CD14-positive monocyte (primary cell): ENCODE results near the gene NOX3. TPM values are rescaled to one million over a fixed set of nuclear protein-coding genes. Genes with fewer than 3 reads are reported as not detected.
A peak's percentile ranks its signal among the peaks of the same experiment; 100 is the strongest.

Source experiments
- DNase-seq, 3 donors: peaks; one replicate each; pipeline ENCODE4 v3.0.0-alpha.2; 2011 to 2022
- H2AFZ ChIP-seq: 2 replicates; pipeline ENCODE4 v1.6.0; 2012; ENCODE audit warnings: mild to moderate bottlenecking, low read depth, low read length, inconsistent platforms; ENCODE audit not compliant: insufficient read depth, poor library complexity, severe bottlenecking
- H3K27ac ChIP-seq, 2 donors: 1 replicate in 1 of 2; 2 replicates in 1 of 2; pipeline ENCODE4 v1.5.1; 2012 to 2013; ENCODE audit warnings: low read length in 2 of 2, control low read depth in 1 of 2, inconsistent platforms in 1 of 2, low read depth in 1 of 2, mild to moderate bottlenecking in 1 of 2
- H3K27me3 ChIP-seq, 2 donors: one replicate each; pipeline versions ENCODE4 v1.6.0 to v1.6.1; 2011 to 2013; ENCODE audit warnings: low read length in 2 of 2; ENCODE audit not compliant: control insufficient read depth in 2 of 2, insufficient read depth in 2 of 2
- H3K36me3 ChIP-seq, 2 donors: replicated peaks in 1 of 2; 1 replicate in 1 of 2; 2 replicates in 1 of 2; pipeline versions ENCODE4 v1.5.1 to v1.6.1; 2012 to 2013; ENCODE audit warnings: low read length in 2 of 2, control low read depth in 1 of 2, inconsistent platforms in 1 of 2, mild to moderate bottlenecking in 1 of 2; ENCODE audit not compliant: insufficient read depth in 2 of 2, control insufficient read depth in 1 of 2
- H3K4me1 ChIP-seq, 2 donors: 1 replicate in 1 of 2; 2 replicates in 1 of 2; pipeline versions ENCODE4 v1.5.1 to v1.6.1; 2012 to 2013; ENCODE audit warnings: low read length in 2 of 2, control low read depth in 1 of 2, inconsistent platforms in 1 of 2, mild to moderate bottlenecking in 1 of 2, moderate library complexity in 1 of 2; ENCODE audit not compliant: insufficient read depth in 2 of 2, control insufficient read depth in 1 of 2
- H3K4me2 ChIP-seq: replicated peaks from 2 replicates; pipeline ENCODE3; 2012; ENCODE audit warnings: low read length, moderate library complexity, mild to moderate bottlenecking; ENCODE audit not compliant: poor library complexity, severe bottlenecking; ENCODE audit errors: extremely low read depth
- H3K4me3 ChIP-seq, 3 experiments: fragments of 200-600 bp in 1 of 3; sonication (generic) in 1 of 3; replicated peaks in 1 of 3; 1 replicate in 2 of 3; 2 replicates in 1 of 3; pipeline ENCODE4 v1.5.1; 2011 to 2013; ENCODE audit warnings: low read length in 3 of 3, mild to moderate bottlenecking in 3 of 3, control low read depth in 2 of 3, low read depth in 2 of 3, inconsistent platforms in 1 of 3, moderate library complexity in 1 of 3
- H3K79me2 ChIP-seq: 2 replicates; pipeline ENCODE4 v1.6.0; 2012; ENCODE audit warnings: mild to moderate bottlenecking, control low read depth, inconsistent platforms, low read length, moderate library complexity; ENCODE audit not compliant: insufficient read depth
- H3K9ac ChIP-seq: 2 replicates; pipeline ENCODE4 v1.6.0; 2017; ENCODE audit warnings: low read length, mild to moderate bottlenecking; ENCODE audit not compliant: insufficient read depth, poor library complexity, severe bottlenecking
- H3K9me3 ChIP-seq, 2 donors: replicated peaks in 1 of 2; 1 replicate in 1 of 2; 2 replicates in 1 of 2; pipeline versions ENCODE4 v1.5.1 to v1.6.1; 2012 to 2013; ENCODE audit warnings: low read length in 2 of 2, control low read depth in 1 of 2; ENCODE audit not compliant: control insufficient read depth in 1 of 2, insufficient read depth in 1 of 2
- H4K20me1 ChIP-seq: 2 replicates; pipeline ENCODE4 v1.6.0; 2012; ENCODE audit warnings: mild to moderate bottlenecking, low read length, control low read depth, moderate library complexity; ENCODE audit not compliant: insufficient read depth
- H3K27ac Mint-ChIP-seq, 7 donors: one replicate each; pipeline ENCODE4 v1.8.0; 2020; ENCODE audit warnings: mild to moderate bottlenecking in 7 of 7, mixed read lengths in 7 of 7, moderate library complexity in 6 of 7, inconsistent platforms in 2 of 7
- H3K27me3 Mint-ChIP-seq, 3 donors: one replicate each; pipeline ENCODE4 v1.8.0; 2021 to 2022; ENCODE audit warnings: low read depth in 3 of 3, mild to moderate bottlenecking in 3 of 3, mixed read lengths in 3 of 3, moderate library complexity in 3 of 3, inconsistent platforms in 1 of 3
- H3K36me3 Mint-ChIP-seq, 2 donors: one replicate each; pipeline ENCODE4 v1.8.0; 2020; ENCODE audit warnings: mixed read lengths in 2 of 2, inconsistent platforms in 1 of 2, mild to moderate bottlenecking in 1 of 2
- H3K4me1 Mint-ChIP-seq: one replicate; pipeline ENCODE4 v1.8.0; 2020; ENCODE audit warnings: mild to moderate bottlenecking, mixed read lengths
- H3K4me3 Mint-ChIP-seq, 2 donors: one replicate each; pipeline ENCODE4 v1.8.0; 2020; ENCODE audit warnings: mild to moderate bottlenecking in 2 of 2, mixed read lengths in 2 of 2, moderate library complexity in 1 of 2
- H3K9me3 Mint-ChIP-seq, 7 donors: one replicate each; pipeline ENCODE4 v1.8.0; 2020 to 2022; ENCODE audit warnings: mixed read lengths in 7 of 7, mild to moderate bottlenecking in 6 of 7, moderate library complexity in 6 of 7, inconsistent platforms in 2 of 7
- WGBS: methylation state at CpG from one replicate; pipeline ENCODE4 v1.1.5; 2013; ENCODE audit warnings: missing lambda C conversion rate; ENCODE audit not compliant: insufficient coverage; 5-methylcytosine and 5-hydroxymethylcytosine counted together
- intact Hi-C, 2 donors: fragments of 100-400 bp; cut with micrococcal nuclease; formaldehyde crosslinking; loops; one replicate each; pipeline versions ENCODE4 v1.15.0 to v1.15.1; 2023
- polyA plus RNA-seq, 3 donors: library from polyadenylated mRNA; depleted of rRNA in 1 of 3; unstranded in 2 of 3; stranded (reverse) in 1 of 3; fragments of 300-500 nt in 2 of 3; fragments of >200 nt in 1 of 3; fragmentation: Illumina TruSeq in 2 of 3; gene quantifications; 1 replicate in 2 of 3; 2 replicates in 1 of 3; pipeline ENCODE4 v1.2.3, GENCODE V29; 2012 to 2021
- TF ChIP-seq, protein P1 (sequence below): fragments of 200-600 bp; IDR thresholded peaks from one replicate; pipeline ENCODE4 v1.8.0; 2022; ENCODE audit warnings: antibody characterized with exemption, mild to moderate bottlenecking

NOX3 gene
- polyA plus RNA-seq, 3 donors = not detected

DNA sequence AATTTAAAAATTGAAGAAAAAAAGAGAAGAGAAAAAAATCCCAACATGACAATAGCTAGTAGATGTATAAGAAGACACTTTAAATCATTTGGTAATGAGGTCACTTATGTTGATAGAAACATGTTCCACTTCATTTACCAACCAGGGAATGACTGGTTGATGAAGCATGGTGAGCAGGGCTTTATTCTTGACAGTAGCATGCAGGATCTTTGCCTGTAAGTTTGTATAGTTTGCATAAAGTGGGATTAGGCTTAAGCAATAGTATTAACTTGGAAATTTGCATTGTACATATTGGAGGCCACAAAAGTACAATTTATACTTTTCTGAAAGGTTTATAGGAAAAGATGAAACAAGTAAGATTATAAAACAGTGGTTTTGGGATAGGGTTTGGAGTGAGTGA lies 67.0 kb downstream of the NOX3 start:
- no peaks in the 10 kb centered on the region for H3K79me2 ChIP-seq
- H3K9ac ChIP-seq = no peak overlapping the region
- Mint-ChIP-seq H3K27ac (peak overlapping the region in 2 of 7 donors; percentile 68 to 88), H3K27me3 (peaks cover 0 to 3% (median 2%) of the 10 kb centered on the region in 3 donors), H3K36me3 (no peaks in the 10 kb centered on the region), H3K4me1 (no peaks in the 10 kb centered on the region), H3K4me3 (no peak overlapping the region), H3K9me3 (peaks cover 2 to 27% (median 14%) of the 10 kb centered on the region in 7 donors)
- H3K4me3 ChIP-seq = no peak overlapping the region
- no peaks in the 10 kb centered on the region for H3K36me3 ChIP-seq
- TF ChIP-seq, protein P1, sequence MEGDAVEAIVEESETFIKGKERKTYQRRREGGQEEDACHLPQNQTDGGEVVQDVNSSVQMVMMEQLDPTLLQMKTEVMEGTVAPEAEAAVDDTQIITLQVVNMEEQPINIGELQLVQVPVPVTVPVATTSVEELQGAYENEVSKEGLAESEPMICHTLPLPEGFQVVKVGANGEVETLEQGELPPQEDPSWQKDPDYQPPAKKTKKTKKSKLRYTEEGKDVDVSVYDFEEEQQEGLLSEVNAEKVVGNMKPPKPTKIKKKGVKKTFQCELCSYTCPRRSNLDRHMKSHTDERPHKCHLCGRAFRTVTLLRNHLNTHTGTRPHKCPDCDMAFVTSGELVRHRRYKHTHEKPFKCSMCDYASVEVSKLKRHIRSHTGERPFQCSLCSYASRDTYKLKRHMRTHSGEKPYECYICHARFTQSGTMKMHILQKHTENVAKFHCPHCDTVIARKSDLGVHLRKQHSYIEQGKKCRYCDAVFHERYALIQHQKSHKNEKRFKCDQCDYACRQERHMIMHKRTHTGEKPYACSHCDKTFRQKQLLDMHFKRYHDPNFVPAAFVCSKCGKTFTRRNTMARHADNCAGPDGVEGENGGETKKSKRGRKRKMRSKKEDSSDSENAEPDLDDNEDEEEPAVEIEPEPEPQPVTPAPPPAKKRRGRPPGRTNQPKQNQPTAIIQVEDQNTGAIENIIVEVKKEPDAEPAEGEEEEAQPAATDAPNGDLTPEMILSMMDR = no peak
- no peaks in the 10 kb centered on the region for H3K27me3 ChIP-seq
- peaks cover 0 to 4% of the 10 kb centered on the region in 2 donors for H3K9me3 ChIP-seq
- no peak overlapping the region for H2AFZ ChIP-seq
- intact Hi-C loops = no loop called here
- no peaks in the 10 kb centered on the region for H3K4me1 ChIP-seq
- no peak overlapping the region for H3K4me2 ChIP-seq
- DNase-seq = no peak
- H3K27ac ChIP-seq = no peak overlapping the region
- no peaks in the 10 kb centered on the region for H4K20me1 ChIP-seq

DNA sequence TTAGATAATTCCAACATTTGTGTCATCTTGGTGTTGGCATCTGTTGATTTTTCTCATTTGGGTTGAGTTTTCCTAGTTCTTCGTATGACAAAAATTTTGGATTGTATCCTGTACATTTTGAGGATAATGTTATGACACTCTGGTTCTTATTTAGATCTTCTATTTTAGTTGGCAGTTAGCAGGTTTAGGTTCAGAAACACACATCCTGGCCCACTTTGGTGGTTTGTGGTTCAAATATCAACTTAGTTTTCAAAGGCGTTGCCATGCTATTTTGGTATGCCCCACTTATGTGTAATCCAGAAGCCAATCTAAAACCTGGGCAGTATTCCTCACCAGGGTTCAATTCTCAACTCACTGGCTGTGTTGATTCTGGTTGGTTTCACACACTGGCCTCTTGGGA lies 68.2 kb downstream of the NOX3 start:
- Histone ChIP-seq H3K27ac (no peak overlapping the region), H3K36me3 (no peaks in the 10 kb centered on the region), H2AFZ (no peak overlapping the region), H3K9me3 (peaks cover 0 to 4% of the 10 kb centered on the region in 2 donors), H3K4me3 (no peak overlapping the region), H3K79me2 (no peaks in the 10 kb centered on the region), H3K4me2 (no peak overlapping the region), H3K27me3 (no peaks in the 10 kb centered on the region), H3K9ac (no peak overlapping the region), H4K20me1 (no peaks in the 10 kb centered on the region), H3K4me1 (no peaks in the 10 kb centered on the region)
- H3K4me1 Mint-ChIP-seq = no peaks in the 10 kb centered on the region
- no peak overlapping the region for H3K4me3 Mint-ChIP-seq
- H3K27me3 Mint-ChIP-seq = peaks cover 0 to 3% (median 2%) of the 10 kb centered on the region in 3 donors
- intact Hi-C loops = no loop called here
- TF ChIP-seq, protein P1 = no peak
- DNase-seq = no peak
- no peaks in the 10 kb centered on the region for H3K36me3 Mint-ChIP-seq
- H3K27ac Mint-ChIP-seq = no peak overlapping the region
- peaks cover 2 to 30% (median 14%) of the 10 kb centered on the region in 7 donors for H3K9me3 Mint-ChIP-seq
- 83% methylated on average over 1 of the region's 2 CpGs for WGBS
